A549 (cell line): ENCODE results near the gene SLC25A24.

Experiments used
- BHLHE40 ChIP-seq: IDR thresholded peaks from 2 replicates; pipeline ENCODE4 v1.6.1; 2012; ENCODE audit warnings: low read depth, low read length, inconsistent platforms
- E2F6 ChIP-seq: IDR thresholded peaks from 2 replicates; pipeline ENCODE4 v1.6.1; 2012; ENCODE audit warnings: low read depth, borderline replicate concordance
- EP300 ChIP-seq, 2 experiments: fragments of >200 bp; sonication (Bioruptor Twin); formaldehyde crosslinking; IDR thresholded peaks; 2 replicates in 1 of 2; 3 replicates in 1 of 2; pipeline ENCODE4 v1.6.1; 2016 to 2017
- GATA3 ChIP-seq: IDR thresholded peaks from 2 replicates; pipeline ENCODE4 v1.6.1; 2012; ENCODE audit warnings: borderline replicate concordance
- HOXB5 ChIP-seq: fragments of 250-450 bp; sonication (Bioruptor Pico); IDR thresholded peaks from 2 replicates; pipeline ENCODE4 v1.5.0; 2020; ENCODE audit warnings: mild to moderate bottlenecking, moderate library complexity
- MAFK ChIP-seq: fragments of 450-650 bp; IDR thresholded peaks from 2 replicates; pipeline ENCODE4 v1.6.1; 2014; ENCODE audit not compliant: partially characterized antibody
- NFE2L2 ChIP-seq: fragments of 150-350 bp; conservative IDR thresholded peaks from 2 replicates; pipeline ENCODE4 v1.6.1; 2014; ENCODE audit warnings: low read length
- POLR2A ChIP-seq: IDR thresholded peaks from 2 replicates; pipeline ENCODE4 v1.6.1; 2012; ENCODE audit warnings: mild to moderate bottlenecking, low read length
- REST ChIP-seq: fragments of 200-600 bp; sonication (generic); IDR thresholded peaks from 2 replicates; pipeline ENCODE4 v1.6.1; 2016; ENCODE audit warnings: antibody characterized with exemption, mild to moderate bottlenecking, moderate library complexity
- ZFP36 ChIP-seq: fragments of 450-650 bp; IDR thresholded peaks from 2 replicates; pipeline ENCODE4 v1.6.1; 2014; ENCODE audit warnings: borderline replicate concordance; ENCODE audit not compliant: partially characterized antibody
- TF ChIP-seq, protein P1 (sequence below): fragments of >200 bp; sonication (Bioruptor Twin); formaldehyde crosslinking; IDR thresholded peaks from 3 replicates; pipeline ENCODE4 v1.5.1; 2016

DNA sequence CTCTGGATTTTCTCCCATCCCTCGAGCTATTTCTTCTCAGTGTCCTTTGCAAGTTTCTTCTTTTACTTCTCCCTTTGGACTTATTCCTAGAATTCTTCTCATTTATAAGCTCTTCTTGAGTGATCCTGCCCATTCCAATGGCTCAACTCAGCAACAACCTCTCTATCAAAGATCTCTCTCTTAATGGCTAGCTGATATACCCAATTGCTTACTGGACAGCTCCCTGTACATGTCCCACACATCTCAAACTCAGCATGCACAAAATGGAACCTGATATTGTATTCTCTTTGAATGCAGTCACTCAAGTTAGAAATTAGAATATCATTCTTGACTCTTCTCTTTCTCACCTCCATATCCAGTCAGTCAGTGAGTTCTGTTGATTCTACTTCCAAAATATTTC is 48.6 kb downstream of the SLC25A24 start:
- TF ChIP-seq, protein P1, sequence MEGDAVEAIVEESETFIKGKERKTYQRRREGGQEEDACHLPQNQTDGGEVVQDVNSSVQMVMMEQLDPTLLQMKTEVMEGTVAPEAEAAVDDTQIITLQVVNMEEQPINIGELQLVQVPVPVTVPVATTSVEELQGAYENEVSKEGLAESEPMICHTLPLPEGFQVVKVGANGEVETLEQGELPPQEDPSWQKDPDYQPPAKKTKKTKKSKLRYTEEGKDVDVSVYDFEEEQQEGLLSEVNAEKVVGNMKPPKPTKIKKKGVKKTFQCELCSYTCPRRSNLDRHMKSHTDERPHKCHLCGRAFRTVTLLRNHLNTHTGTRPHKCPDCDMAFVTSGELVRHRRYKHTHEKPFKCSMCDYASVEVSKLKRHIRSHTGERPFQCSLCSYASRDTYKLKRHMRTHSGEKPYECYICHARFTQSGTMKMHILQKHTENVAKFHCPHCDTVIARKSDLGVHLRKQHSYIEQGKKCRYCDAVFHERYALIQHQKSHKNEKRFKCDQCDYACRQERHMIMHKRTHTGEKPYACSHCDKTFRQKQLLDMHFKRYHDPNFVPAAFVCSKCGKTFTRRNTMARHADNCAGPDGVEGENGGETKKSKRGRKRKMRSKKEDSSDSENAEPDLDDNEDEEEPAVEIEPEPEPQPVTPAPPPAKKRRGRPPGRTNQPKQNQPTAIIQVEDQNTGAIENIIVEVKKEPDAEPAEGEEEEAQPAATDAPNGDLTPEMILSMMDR, result no peak
- no peak for TF ChIP-seq ZFP36
- TF ChIP-seq NFE2L2, result no peak
- no peak for TF ChIP-seq E2F6
- TF ChIP-seq HOXB5 (CRISPR knock-in tag), result no peak
- TF ChIP-seq EP300 (IDR thresholded peaks at IDR 0.05), result no peak
- no peak for TF ChIP-seq GATA3
- no peak for TF ChIP-seq POLR2A
- TF ChIP-seq BHLHE40, result no peak
- TF ChIP-seq REST, result no peak
- no peak for TF ChIP-seq MAFK
